Vagina (tissue), 2 donors: ENCODE results near the gene LYSET. TPM values are rescaled to one million over a fixed set of nuclear protein-coding genes. Genes with fewer than 3 reads are reported as not detected.
"Not testable (repeated sequence)": the region's sequence is repeated elsewhere in the genome, so short reads cannot be mapped to it uniquely, and the experiment has no call there.

Experiments
- DNase-seq, 2 donors: peaks; one replicate each; pipeline ENCODE4 v3.0.0-alpha.2; 2017; ENCODE audit errors: extremely low spot score in 2 of 2
- H3K27ac ChIP-seq: fragments of 200-600 bp; sonication (generic); one replicate; pipeline ENCODE4 v1.5.1; 2019
- H3K27me3 ChIP-seq: fragments of 200-600 bp; sonication (generic); one replicate; pipeline ENCODE4 v1.5.1; 2019
- H3K36me3 ChIP-seq, 2 donors: fragments of 200-600 bp; sonication (generic); one replicate each; pipeline ENCODE4 v1.5.1; 2017 to 2019
- H3K4me1 ChIP-seq: fragments of 200-600 bp; sonication (generic); one replicate; pipeline ENCODE4 v1.5.1; 2019
- H3K4me3 ChIP-seq, 2 donors: fragments of 200-600 bp; sonication (generic); 1 replicate in 1 of 2; 2 replicates in 1 of 2; pipeline ENCODE4 v1.5.1; 2016 to 2019
- H3K9me3 ChIP-seq: fragments of 200-600 bp; sonication (generic); one replicate; pipeline ENCODE4 v1.5.1; 2019
- CTCF ChIP-seq, 3 experiments: fragments of 450-650 bp in 2 of 3; fragments of 200-600 bp in 1 of 3; sonication (generic) in 1 of 3; IDR thresholded peaks; one replicate each; pipeline ENCODE4 v1.5.1; 2017 to 2019; ENCODE audit warnings: antibody characterized with exemption in 3 of 3, mild to moderate bottlenecking in 2 of 3, moderate library complexity in 2 of 3
- POLR2A ChIP-seq, 2 donors: fragments of 450-650 bp; IDR thresholded peaks; one replicate each; pipeline ENCODE4 v1.6.1; 2017; ENCODE audit warnings: antibody characterized with exemption in 2 of 2, mild to moderate bottlenecking in 2 of 2, moderate library complexity in 2 of 2
- POLR2AphosphoS5 ChIP-seq, 2 donors: sonication (generic); formaldehyde crosslinking; IDR thresholded peaks; one replicate each; pipeline ENCODE4 v1.9.0; 2017; ENCODE audit warnings: antibody characterized with exemption in 2 of 2, mild to moderate bottlenecking in 2 of 2, low read depth in 1 of 2; ENCODE audit not compliant: insufficient read depth in 1 of 2
- intact Hi-C: fragments of 100-400 bp; cut with DNase I; formaldehyde crosslinking; loops from one replicate; pipeline ENCODE4 v1.15.1; 2023
- total RNA-seq: library from RNA; depleted of rRNA; stranded (reverse); fragments of >200 nt; gene quantifications from one replicate; pipeline ENCODE4 v1.2.3, GENCODE V29; 2016

Gene LYSET
- total RNA-seq, 1 donor from 2014 or later = 6.4 TPM

- Histone ChIP-seq H3K27me3 (no peaks in the 10 kb centered on the region), H3K4me1 (no peaks in the 10 kb centered on the region), H3K36me3 (no peaks in the 10 kb centered on the region), H3K4me3 (no peak overlapping the region), H3K27ac (no peak overlapping the region), H3K9me3 (no peaks in the 10 kb centered on the region)
- DNase-seq = no peak
- intact Hi-C loops = no loop called here
- TF ChIP-seq POLR2A (IDR thresholded peaks at IDR 0.05) (no peak), CTCF (IDR thresholded peaks at IDR 0.05) (no peak), POLR2AphosphoS5 (IDR thresholded peaks at IDR 0.05; ENCODE audit: insufficient read depth in 1 of 2, low read depth in 1 of 2) (no peak)
These were observed 11.1 kb upstream of the LYSET start for GRCh38 chr14:93173943-93174395.

- H3K27ac ChIP-seq, H3K36me3 ChIP-seq, DNase-seq, H3K4me1 ChIP-seq, H3K27me3 ChIP-seq, intact Hi-C loops, H3K4me3 ChIP-seq, H3K9me3 ChIP-seq: not testable (repeated sequence)
These were observed 10.4 kb upstream of the LYSET start for GRCh38 chr14:93174731-93175130.

- Histone ChIP-seq H3K36me3 (no peaks in the 10 kb centered on the region), H3K27me3 (no peaks in the 10 kb centered on the region), H3K4me1 (no peaks in the 10 kb centered on the region), H3K4me3 (no peak overlapping the region), H3K27ac (no peak overlapping the region), H3K9me3 (no peaks in the 10 kb centered on the region)
- TF ChIP-seq CTCF (IDR thresholded peaks at IDR 0.05) (no peak), POLR2AphosphoS5 (IDR thresholded peaks at IDR 0.05; ENCODE audit: insufficient read depth in 1 of 2, low read depth in 1 of 2) (no peak), POLR2A (IDR thresholded peaks at IDR 0.05) (no peak)
- DNase-seq = no peak
- intact Hi-C loops = no loop called here
These were observed 9.6 kb upstream of the LYSET start for GRCh38 chr14:93175492-93175891.

GRCh38 chr14:93183596-93184317, 1.4 kb upstream of the LYSET start:
- DNase-seq = no peak
- Histone ChIP-seq H3K9me3 (no peaks in the 10 kb centered on the region), H3K4me1 (peaks cover 35% of the 10 kb centered on the region), H3K4me3 (peak overlapping the region; percentile 98 to 100), H3K36me3 (no peaks in the 10 kb centered on the region), H3K27me3 (no peaks in the 10 kb centered on the region), H3K27ac (peak overlapping the region; percentile 92)
- intact Hi-C loops = no loop called here
- TF ChIP-seq POLR2AphosphoS5 (IDR thresholded peaks at IDR 0.05; ENCODE audit: insufficient read depth in 1 of 2, low read depth in 1 of 2) = no peak
- TF ChIP-seq CTCF (IDR thresholded peaks at IDR 0.05) = no peak
- no peak for TF ChIP-seq POLR2A (IDR thresholded peaks at IDR 0.05)

- H3K4me3 ChIP-seq = peak overlapping the region; percentile 98 to 100
- peak overlapping the region; percentile 92 for H3K27ac ChIP-seq
- H3K36me3 ChIP-seq = no peaks in the 10 kb centered on the region
- no peaks in the 10 kb centered on the region for H3K27me3 ChIP-seq
- H3K9me3 ChIP-seq = no peaks in the 10 kb centered on the region
- intact Hi-C loops = no loop called here
- no peak for DNase-seq
- TF ChIP-seq POLR2A (IDR thresholded peaks at IDR 0.05) (no peak), POLR2AphosphoS5 (IDR thresholded peaks at IDR 0.05; ENCODE audit: insufficient read depth in 1 of 2, low read depth in 1 of 2) (no peak), CTCF (IDR thresholded peaks at IDR 0.05) (no peak)
- peaks cover 35% of the 10 kb centered on the region for H3K4me1 ChIP-seq
These were observed 218 bp downstream of the LYSET start for GRCh38 chr14:93185349-93185720.
